Stimulated activated CD8-positive, alpha-beta memory T cell treated with anti-CD3 and anti-CD28 coated beads, Interleukin-7, amount 100 ng/mL, for 4 hours (primary cell): ENCODE measurements around the gene TSKU.

ENCODE experiments used
- DNase-seq, 2 donors: peaks; one replicate each; pipeline ENCODE4 v3.0.0-alpha.2; 2020; ENCODE audit warnings: low read depth in 2 of 2

The TSKU gene

GRCh38 chr11:76770642-76771445, 12.3 kb upstream of the TSKU start:
- no peak for DNase-seq

GRCh38 chr11:76771446-76772099, 11.6 kb upstream of the TSKU start:
- DNase-seq = no peak

- DNase-seq = no peak
These were observed 10.9 kb upstream of the TSKU start for GRCh38 chr11:76772100-76772782.

GRCh38 chr11:76772783-76773106, 10.4 kb upstream of the TSKU start:
- no peak for DNase-seq

GRCh38 chr11:76773921-76774361, 9.2 kb upstream of the TSKU start:
- no peak for DNase-seq

GRCh38 chr11:76776472-76776871, 6.7 kb upstream of the TSKU start:
- no peak for DNase-seq

- no peak for DNase-seq
These were observed 5.9 kb upstream of the TSKU start for GRCh38 chr11:76777305-76777704.

- DNase-seq = no peak
These were observed 5.3 kb upstream of the TSKU start for GRCh38 chr11:76777876-76778275.

- DNase-seq = no peak
These were observed 4.3 kb upstream of the TSKU start for GRCh38 chr11:76778874-76779273.

GRCh38 chr11:76781046-76781801, 1.9 kb upstream of the TSKU start:
- no peak for DNase-seq

- no peak for DNase-seq
These were observed 1.2 kb upstream of the TSKU start for GRCh38 chr11:76781807-76782530.

- no peak for DNase-seq
These were observed 444 bp upstream of the TSKU start for GRCh38 chr11:76782531-76783293.

GRCh38 chr11:76783896-76784813, 999 bp downstream of the TSKU start:
- no peak for DNase-seq

- no peak for DNase-seq
These were observed 2.4 kb downstream of the TSKU start for GRCh38 chr11:76785513-76785912.

GRCh38 chr11:76786016-76786415, 2.9 kb downstream of the TSKU start:
- DNase-seq = no peak

GRCh38 chr11:76786441-76787014, 3.4 kb downstream of the TSKU start:
- DNase-seq = no peak

- DNase-seq = no peak
These were observed 4.1 kb downstream of the TSKU start for GRCh38 chr11:76787271-76787670.

- no peak for DNase-seq
These were observed 4.9 kb downstream of the TSKU start for GRCh38 chr11:76787911-76788596.
